Suppressor macrophage (primary cell): ENCODE results near the gene ZFP57.

Experiments used
- DNase-seq, 4 experiments: peaks; one replicate each; pipeline ENCODE4 v3.0.0-alpha.2; 2020 to 2022

Gene ZFP57

GRCh38 chr6:29625337-29625930, 55.5 kb downstream of the ZFP57 start:
- DNase-seq: no peak

- DNase-seq: no peak
These were observed 56.4 kb downstream of the ZFP57 start for GRCh38 chr6:29624520-29624961.
